Stimulated activated CD4-positive, alpha-beta T cell treated with anti-CD3 and anti-CD28 coated beads, Interleukin-1b, Interleukin-23, amount 100 ng/mL, for 24 hours (primary cell): ENCODE data around the gene PARP16.
"Not testable (repeated sequence)": the region's sequence is repeated elsewhere in the genome, so short reads cannot be mapped to it uniquely, and the experiment has no call there.

ENCODE experiments used
- DNase-seq, 4 experiments: peaks; one replicate each; pipeline ENCODE4 v3.0.0-alpha.2; 2020; ENCODE audit warnings: low read depth in 4 of 4, low spot score in 1 of 4

The PARP16 gene

DNA sequence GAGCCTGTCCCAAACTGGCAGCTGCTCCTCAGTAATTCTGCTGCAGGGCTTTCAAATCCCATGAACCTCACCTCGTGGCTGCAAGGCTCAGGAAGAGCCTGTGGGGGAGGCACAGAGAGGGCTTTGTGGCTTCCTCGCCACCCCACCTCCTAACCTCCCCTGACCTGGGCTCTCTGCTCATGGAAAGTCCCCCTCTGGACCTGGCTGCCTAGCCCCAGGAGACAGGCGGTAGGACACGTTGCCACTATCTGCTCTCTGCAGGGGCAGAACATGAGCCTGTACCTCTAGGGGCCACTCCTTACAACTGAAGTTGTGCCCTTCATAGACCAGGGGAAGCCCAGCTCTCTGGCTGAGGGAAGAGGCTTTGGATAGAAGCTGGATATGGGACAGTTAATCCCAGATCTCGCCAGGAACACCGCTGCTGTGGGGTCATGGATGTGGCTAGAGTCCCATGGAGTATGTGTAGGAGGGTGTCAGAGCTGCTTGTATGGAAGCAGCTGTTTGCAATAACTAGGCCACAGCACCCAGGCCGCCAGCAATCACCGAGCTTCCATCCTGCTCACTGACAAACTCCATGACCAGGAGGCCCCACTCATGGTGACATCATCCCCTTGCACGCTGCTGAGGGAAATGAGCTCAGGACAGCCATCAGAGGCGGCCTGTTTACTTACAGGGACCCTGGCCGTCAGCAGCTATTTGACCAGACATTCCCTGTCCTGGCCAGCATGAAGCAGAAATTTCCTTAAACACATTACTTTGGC lies 41.4 kb downstream of the PARP16 start:
- no peak for DNase-seq

GRCh38 chr15:65244638-65245037 lies 42.0 kb downstream of the PARP16 start:
- no peak for DNase-seq

GRCh38 chr15:65236443-65236842 lies 50.2 kb downstream of the PARP16 start:
- DNase-seq, result not testable (repeated sequence)

DNA sequence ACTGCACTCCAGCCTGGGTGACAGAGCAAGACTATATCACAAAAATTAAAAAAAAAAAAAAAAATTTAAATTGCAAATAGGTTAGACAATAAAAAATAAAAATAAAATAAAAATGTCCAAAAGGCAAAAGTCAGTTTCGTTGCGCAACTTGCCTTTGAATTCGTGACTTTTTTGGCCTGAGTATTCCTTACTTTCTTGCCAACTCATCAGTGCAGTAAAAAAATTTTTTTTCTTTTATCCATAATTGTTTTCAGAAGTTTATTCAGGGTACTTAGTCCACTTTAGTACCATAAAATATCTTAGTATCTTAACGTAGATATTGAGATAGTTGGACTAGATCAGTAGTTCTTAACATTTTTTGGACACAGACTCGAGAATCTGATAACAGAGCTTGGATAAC lies 53.0 kb downstream of the PARP16 start:
- no peak for DNase-seq

DNA sequence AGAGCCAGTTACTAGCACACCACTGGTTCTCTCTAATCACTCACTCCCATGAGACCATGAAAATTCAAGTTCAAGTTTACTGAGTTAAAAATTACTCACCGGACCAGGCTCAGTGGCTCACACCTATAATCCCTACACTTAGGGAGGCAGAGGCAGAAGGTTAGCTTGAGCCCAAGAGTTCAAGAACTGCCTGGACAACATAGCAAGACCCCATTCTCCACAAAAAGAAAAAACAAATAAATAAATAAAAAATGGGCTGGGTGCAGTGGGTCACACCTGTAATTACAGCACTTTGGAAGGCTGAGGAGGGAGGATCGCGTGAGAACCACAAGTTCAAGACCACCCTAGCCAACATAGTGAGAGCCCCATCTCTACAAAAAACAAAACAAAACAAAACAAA lies 54.2 kb downstream of the PARP16 start:
- DNase-seq, result no peak

- no peak for DNase-seq
Observed at GRCh38 chr15:65231306-65231705, 55.4 kb downstream of the PARP16 start.

DNA sequence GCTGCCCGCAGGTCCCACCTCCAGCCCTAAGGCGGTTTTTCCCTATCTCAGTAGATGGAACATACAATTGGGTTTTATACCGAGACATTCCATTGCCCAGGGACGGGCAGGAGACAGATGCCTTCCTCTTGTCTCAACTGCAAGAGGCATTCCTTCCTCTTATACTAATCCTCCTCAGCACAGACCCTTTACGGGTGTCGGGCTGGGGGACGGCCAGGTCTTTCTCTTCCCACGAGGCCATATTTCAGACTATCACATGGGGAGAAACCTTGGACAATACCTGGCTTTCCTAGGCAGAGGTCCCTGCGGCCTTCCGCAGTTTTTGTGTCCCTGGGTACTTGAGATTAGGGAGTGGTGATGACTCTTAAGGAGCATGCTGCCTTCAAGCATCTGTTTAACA lies 59.8 kb downstream of the PARP16 start:
- DNase-seq, result not testable (repeated sequence)

DNA sequence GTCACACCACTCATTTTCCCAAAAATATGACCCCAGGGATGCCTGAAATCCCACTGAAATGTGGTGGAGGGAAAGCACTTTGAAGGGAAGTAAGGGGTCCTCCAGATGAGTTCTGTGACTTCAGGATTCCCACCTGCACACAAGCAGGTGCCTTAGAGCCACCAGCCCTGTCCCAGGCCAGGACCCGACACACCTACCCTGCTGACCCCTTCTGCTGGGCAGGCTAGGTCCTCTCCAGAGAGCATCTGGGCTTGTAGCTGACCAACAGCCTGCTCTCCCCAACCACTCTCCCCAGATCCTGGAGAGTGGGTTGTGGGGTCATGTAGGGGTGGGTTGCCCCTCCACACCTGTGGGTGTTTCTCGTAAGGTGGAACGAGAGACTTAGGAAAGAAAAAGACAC lies 60.5 kb downstream of the PARP16 start:
- DNase-seq, result no peak

DNA sequence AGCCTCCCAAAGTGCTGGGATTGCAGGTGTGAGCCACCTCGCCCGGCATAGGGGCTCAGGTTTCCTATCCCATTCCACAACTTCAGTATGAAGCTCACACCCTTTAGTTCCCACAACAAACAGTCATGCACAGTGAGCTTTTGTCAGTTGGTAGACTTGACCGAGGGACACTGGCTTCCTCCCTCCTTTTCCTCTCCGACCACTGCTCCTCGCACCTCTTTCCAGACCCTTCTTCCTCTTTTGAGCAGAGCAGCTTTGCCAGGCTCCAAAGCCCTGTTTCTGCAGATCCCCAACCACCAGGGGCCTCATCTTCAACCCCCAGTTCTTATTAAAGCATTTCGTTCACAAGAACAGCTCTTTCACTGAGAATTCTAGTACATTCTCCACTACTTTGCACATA lies 62.7 kb downstream of the PARP16 start:
- no peak for DNase-seq

DNA sequence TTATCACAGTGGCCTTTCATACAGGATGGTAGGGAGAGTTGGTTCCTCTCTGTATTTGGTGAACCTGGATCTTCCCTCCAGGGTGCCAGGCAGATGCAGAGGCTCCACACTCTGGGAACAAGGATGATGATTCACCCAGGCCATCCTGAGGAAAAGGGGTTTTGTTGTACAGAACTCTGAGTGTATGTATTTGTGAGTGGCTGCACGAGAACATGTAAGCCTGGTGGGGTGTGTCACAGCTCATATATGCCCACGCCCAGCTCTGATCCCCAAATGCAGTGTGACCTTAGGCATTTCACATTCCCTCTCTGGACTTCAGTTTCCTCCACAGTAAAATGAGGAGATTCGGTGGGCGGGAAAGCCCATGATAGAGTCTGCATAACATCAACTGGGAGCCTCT lies 63.8 kb downstream of the PARP16 start:
- no peak for DNase-seq

- DNase-seq, result no peak
Observed at GRCh38 chr15:65221697-65222096, 65.0 kb downstream of the PARP16 start.

DNA sequence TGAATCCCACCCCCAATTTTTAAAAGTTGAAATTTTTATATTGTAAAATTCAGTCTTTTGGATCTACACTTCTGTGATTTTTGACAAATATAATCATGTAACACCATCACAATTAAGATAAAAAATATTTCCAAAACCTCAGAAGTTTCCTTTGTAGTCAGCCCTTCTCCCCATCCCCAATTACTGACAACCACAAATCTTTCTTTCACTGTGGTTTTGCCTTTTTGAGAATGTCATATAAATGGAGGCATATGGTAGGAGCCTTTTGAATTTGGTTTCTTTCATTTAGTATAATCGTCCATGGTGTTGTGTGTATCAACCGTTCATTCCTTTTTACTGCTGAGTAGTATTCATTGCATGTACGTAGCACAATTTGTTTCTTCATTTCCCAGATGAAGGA lies 67.5 kb downstream of the PARP16 start:
- no peak for DNase-seq

DNA sequence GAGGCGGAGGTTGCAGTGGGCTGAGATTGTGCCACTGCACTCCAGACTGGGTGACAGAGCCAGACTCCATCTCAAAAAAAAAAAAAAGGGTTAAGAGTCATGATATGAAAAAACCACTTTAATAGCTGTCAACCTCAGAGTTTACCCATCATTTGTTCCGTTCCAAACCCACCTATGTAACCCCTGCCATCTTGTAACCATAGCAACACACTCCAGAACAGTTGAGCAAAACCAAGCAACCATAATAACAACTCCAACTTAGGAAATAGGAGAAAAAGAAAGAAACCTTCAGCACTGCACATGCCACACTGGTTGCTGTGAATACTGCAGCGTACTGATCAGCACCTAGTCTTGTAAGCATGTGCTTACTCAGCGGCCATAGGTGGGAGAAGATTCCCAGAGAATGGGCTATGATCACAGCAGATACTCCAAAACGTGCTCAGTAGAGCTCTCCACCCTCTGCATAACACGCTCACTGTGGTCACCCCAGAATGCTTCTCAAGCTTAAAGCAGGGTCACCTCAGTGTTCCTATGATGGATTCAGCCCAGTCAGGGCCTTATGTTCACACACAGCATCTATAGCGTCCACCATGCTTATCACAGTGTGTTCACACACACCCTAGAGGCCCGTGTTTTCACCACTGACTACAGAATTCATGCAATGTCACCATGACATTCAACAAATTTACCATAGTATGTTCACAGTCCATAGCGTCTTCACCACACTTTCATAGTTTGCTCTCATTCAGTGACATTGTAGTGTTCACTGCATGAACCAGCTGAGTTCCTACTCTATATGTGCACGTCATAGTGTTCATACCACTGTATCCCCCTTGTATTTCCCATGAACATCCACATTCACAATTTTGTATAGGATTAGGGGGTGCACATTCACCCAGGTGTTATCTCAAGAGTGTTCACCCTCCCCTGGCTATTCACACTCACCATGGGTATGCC lies 68.9 kb downstream of the PARP16 start:
- no peak for DNase-seq

DNA sequence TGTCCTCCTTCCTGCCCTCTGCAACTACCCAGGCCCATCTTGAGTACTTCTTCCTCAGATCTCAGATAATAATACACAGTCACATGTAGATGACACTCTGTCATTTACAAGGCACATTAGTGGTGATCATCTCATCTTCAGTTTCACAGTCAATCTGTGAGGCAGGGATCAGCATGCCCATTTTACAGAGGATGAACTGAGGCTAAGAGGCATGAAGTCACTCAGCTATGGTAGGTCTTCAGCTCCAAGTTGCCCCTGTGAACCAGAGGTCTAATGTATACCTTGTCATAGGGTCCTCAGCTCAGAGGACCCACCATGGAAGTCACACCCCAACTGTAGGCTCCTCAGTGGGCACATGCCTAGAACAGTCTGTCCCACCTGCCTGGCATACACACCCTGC lies 71.2 kb downstream of the PARP16 start:
- no peak for DNase-seq

- no peak for DNase-seq
Observed at GRCh38 chr15:65214010-65214409, 72.7 kb downstream of the PARP16 start.

GRCh38 chr15:65213241-65213640 lies 73.4 kb downstream of the PARP16 start:
- DNase-seq, result no peak

GRCh38 chr15:65212097-65212496 lies 74.6 kb downstream of the PARP16 start:
- peak; percentile 3 to 44 (median 21) for DNase-seq

DNA sequence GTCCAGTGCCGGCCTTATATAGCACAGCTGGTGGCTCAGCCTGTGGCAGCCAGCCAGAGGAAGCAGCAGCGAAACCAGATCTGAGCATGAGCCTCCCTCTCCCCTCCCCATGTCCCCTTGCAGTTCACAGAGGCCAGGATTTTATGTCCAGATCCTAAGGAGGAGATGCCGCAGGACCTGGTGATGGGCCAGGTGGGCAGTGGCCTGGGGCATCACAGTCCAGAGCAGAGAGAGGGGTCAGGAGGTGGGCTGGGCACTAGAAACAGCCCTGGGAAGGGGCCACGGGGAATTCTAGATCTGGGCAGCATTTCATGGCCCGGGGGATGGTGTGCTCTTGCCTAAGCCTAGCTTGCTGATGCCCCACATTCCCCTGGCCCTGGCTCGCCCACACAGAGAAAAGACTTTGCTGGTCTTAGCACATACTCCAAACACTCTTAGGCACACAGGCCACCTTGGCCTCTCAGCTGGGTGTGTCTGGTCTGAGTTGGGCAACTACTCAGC lies 75.2 kb downstream of the PARP16 start:
- DNase-seq, result no peak

GRCh38 chr15:65210770-65211481 lies 75.8 kb downstream of the PARP16 start, which contains the start of gene CILP:
Gene CILP (minus strand): TSS chr15:65211473. CDS start chr15:65209755, 1,718 bp downstream.
- DNase-seq, result no peak

DNA sequence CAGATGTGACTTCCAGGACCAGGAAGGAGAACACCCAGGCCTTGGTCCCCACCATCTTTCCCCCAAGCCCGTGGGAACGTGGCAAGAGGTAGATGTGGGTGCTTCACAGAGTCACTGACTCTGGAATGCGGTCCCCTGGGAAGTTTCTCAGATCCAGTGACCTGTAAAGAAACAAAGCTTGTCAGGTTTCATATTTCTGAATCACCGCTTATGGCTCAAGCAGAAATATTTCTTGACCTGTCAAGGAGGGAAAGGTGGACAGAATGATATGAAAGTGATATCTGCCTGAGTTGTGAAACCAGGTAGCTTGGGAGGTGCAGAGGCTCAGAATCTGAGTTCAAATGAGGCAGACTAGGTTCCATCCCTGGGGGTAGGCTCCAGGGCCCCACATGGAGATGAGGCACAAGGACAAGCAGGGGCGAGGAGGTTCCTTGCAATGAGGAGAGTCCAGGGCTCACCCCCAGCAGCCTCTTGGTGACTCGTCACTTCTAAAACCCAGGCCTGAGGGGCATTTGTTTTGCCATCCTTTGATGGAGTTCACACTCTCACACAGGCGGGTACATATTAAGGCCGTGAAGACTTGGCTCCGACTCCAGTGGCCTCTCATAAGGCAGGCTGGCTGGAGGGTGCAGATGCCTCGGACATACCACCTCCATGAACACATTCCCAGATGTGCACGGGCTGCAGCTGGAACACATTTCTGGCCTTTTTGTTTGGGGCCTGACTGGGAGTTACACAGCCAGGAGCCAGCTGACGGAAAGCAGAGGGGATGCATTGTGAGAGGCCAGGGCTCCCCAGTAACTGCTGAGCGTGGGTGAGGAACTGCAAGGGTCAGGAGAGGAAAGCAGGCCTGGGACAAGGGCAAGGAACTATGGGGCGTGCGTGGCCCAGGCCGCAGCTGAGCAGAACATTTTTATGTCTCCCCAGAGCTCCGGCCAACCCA lies 76.7 kb downstream of the PARP16 start:
- no peak for DNase-seq
